NCI-H2029 (cell line): ENCODE measurements around the gene PLAA.
"Not testable (repeated sequence)": the region's sequence is repeated elsewhere in the genome, so short reads cannot be mapped to it uniquely, and the experiment has no call there.

Source experiments
- DNase-seq: peaks from one replicate; lab custom pipeline; 2025; lab: John Stamatoyannopoulos, UW

PLAA gene

DNA sequence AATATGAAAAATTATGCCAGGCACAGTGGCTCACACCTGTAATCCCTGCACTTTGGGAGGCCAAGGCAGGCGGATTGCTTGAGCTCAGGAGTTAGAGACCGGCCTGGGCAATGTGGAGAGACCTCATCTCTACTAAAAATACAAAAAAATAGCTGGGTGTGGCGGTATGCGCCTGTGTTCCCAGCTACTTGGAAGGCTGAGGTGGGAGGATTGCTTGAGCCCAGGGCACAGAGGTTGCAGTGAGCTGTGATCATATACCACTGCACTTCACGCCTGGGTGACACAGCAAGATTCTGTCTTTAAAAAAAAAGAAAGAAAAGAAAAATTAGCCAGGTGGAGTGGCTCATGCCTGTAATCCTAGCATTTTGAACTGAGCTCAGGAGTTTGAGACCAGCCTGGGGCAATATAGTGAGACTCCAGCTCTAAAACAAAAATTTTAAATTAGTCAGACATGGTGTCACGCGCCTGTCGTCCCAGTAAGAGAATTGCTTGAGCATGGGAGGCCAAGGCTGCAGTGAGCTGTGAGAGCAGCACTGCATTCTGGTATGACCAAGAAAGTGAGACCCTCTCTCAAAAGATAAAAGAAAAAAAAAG lies 18.0 kb downstream of the PLAA start:
- no peak for DNase-seq

DNA sequence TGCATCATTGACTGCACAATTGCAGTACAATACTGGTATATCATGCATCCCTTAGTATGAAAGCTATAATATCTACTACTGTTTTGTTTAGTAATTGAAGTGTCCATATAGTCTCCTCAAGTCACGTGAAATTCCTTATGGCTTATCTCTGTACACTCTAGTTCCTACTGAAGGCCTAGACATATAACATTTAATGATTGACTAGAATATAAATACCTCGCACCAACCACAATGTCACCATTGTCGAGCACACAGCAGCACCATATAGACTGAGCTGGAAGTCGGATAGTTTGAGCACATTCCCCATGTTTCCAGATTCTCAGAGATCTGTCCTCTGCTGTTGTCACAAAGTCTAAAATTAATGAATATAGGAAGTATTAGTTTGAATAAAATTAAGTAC lies 21.4 kb downstream of the PLAA start:
- DNase-seq: no peak

DNA sequence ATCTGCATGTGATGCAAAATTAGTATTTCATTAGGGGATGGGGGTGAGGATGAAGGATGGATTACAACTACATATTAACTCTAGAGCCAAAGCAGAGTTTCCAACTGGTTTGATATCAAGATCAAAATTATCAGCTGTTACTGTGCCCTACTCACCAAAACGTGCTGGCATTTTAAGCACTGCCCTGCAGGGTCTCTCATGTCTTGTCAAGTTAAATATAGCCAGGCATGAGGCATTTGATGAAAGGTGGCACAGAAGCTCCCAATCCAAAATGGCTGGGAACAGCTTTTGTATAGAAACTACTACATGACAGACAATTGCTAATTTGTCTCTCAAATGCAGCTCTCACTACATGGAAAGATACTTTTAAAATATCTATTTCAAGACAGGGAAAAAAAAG lies 27.3 kb downstream of the PLAA start:
- DNase-seq: no peak

DNA sequence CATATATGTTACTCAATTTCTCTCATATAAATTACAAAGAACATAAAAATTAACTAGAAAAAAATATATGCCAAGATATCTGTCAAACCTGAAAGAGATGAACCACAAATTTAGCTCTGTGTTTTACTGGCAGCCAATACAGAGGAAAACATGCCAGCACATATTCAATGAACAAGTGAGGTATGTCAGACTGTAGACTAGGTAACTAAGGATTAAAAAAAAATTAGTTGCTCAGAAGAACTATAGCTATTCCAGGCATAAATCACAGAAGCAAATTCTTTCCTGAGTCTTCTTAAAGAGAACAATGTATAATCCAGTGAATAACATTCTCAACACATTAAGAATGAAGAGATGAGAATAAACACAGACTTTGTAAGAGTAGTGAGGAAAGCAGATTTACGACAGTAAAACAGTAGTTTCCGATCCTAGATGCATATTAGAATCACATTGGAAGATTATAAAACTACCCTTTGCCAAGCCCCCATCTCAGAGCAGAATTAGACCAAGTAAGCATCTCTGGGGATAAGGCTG lies 33.8 kb downstream of the PLAA start:
- DNase-seq: no peak

DNA sequence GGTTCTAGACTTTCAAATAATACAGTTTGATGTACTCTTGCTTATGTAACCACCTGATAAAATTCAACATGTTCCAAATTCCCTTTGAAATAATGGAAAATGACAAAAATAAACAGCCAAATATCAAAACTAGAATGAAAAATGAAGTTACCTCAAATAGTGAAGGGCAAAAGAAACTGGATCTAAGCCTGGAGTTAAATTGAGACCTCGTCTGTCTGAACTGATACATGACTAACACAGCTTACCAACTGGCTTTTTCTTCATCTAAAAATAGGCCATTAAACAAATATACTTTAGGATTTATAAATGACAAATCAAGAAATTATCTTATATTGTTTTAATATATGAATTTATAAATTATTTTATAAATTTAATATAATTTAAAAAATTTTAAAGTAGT lies 42.4 kb downstream of the PLAA start:
- DNase-seq: no peak

DNA sequence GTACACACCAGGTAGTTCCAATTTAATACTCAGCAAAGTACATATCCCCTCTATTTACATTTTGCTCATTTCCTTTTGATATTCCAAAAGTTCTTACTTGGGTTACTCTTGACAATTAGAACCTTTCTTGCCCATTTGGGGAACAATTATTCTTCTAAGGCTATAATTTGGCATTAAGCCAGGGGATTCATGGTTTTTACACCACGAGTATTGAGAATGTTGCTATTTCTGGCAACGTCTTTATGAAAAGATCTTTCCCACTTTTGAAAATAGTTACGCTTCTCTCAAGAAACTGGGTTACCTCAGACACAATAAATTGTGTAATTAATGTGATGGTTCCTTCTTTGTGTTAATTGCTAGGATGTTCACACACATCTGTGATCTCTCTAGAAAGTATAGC lies 43.0 kb downstream of the PLAA start:
- DNase-seq: no peak

DNA sequence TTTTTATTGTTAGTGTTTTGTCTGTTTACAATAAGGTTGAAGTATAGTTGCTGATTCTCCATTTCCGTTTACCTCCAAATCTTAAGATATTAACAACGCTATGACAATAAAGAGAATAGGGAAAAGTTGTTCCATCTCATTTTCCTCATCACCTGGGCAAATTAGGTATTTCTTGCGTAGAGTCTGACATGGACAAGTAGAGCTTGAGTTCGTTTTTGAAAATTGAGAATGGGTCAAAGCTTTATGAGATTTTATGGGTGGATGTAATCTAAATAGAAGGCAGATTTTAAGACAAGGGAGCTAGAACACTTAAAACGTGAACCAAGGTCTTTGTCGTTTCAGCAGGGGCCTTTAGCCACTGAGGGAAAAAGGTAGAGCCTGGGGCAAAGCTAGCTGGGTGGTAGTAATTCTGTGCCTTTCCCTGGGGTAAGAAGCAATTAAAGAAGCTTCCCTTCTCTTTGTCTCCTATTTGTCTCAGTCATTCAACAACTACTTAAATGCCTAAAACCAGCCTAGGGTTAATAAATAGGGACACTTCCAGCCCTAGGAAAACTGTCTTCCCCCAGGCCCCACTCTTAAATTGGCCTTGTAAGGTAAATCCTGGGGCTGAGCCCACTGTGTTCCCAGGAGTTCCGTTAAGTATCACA lies 53.9 kb downstream of the PLAA start:
- DNase-seq: no peak

DNA sequence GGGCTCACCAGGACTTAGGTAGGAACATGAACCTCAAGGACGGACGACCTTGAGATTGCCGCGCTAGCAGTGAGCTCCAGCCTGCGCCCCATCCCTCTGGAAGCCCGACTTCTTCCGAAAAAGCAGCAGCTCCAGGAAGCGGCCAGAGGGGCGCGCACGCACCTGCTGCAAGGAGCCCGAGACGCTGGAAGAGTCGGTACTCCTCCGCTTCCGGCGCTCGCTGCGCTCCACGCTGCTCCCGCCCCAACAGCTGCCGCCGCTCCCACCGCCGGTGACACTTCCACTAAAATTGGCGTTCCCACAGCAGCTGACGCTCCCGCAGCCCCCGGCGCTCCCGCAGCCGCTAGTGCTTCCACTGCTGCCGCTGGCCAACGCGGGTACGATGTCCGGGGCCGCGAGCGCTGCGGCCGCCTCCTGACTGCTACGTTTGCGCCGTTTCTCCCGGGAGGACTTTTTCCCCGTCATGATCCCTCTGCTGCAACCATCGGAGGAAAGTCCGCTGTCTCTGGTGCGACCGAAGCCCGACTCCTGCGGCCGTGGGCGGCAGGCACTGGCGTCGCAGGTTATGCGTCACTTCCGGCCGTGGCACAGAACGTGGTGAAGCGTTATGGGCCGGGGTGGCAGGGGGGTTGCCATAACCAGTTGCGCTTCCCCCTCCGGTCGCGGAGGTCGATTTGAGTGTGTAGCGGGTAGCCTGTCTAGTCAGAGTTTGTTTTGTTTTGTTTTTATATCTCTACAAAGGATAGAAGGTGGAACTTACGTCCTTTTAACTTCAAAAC lies 54.6 kb downstream of the PLAA start, which contains the start of gene CAAP1:
CAAP1 (minus strand) TSS at position 552 of the 779 bp plus-strand sequence; CDS start at position 465, 87 bp downstream.
- DNase-seq: peak; percentile 91

DNA sequence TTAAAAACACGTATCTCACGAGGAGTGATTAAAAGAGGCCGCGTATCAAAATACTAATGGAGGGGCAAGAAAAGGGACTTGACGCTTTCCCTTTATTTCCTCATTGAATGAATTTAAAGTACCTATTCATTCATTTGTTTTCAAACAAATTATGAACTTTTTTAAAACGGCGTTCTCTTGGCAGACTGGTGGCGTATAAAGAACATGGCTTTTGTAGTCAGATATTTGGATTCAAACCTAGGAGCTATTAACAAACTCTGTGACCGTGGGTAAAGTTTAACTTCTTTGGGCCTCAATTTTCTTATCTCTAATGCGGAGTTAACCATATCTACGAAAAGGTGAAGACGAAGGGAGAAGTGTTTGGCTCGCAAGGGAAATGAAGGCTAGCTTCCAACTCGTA lies 55.3 kb downstream of the PLAA start:
- DNase-seq: peak; percentile 8

DNA sequence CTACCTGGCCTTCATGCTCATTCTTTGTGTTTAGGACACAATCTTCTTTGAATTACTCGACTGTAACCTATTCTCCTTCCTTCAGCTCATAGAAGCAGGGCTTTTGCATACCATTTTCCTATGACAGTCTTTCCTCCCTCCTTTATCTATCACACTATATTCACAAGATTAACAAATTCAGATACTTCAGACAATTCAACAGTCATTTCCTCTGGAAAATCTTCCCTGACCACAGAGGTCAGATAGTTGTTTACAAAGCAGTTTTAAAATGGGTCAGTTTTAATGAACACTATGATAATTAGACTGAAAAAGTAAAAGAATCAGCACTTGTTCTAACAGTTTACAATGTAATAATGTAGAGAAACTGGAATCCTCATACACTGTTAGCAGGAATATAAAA lies 58.8 kb downstream of the PLAA start:
- DNase-seq: no peak

DNA sequence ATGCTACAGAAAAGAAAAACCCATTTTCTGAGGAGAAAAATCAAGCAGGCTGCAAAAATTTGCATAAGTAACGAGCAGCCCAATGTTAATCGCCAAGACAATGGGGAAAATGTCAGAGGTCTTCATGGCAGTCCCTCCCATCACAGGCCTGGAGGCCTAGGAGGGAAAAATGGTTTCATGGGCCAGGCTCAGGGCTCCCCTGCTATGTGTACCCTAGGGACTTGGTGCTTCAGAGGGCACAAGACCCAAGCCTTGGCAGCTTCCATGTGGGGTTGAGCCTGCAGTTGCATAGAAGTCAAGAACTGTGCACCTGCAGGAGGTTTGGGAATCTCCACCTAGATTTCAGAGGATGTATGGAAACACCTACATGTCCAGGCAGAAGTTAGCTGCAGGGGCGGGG lies 64.9 kb downstream of the PLAA start:
- DNase-seq: no peak

DNA sequence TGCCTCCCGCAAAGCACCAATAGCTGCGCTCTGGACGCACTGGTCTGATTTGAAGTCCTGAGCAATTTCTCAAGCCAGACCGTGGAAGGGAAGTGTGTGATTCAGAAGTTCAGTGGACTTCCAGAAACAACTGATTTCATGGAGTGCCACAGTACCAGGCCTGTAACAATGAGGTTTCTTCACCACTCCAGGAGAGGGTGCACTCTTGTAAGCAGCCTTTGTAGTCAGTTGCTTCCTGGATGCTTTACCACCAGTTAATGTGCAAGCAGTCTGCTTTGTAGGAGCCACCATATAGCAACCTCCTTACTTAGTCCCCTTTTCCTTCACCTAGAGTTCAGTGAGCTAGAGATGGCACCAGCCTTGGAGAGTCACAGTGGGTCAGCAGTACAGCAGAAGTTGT lies 66.8 kb downstream of the PLAA start:
- DNase-seq: no peak

DNA sequence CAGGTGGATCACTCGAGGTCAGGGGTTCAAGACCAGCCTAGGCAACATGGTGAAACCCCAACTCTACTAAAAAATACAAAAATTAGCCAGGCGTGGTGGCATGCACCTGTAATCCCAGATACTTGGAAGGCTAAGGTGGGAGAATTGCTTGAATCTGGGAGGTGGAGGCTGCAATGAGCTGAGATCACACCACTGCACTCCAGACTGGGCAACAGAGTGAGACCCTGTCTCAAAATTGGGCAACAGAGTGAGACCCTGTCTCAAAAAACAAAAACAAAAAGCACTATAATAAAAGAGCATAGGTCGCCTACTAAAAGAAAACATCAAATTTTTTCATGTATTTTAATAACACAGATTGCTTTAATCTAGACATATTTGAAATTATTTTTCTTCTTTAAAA lies 71.9 kb downstream of the PLAA start:
- not testable (repeated sequence) for DNase-seq

DNA sequence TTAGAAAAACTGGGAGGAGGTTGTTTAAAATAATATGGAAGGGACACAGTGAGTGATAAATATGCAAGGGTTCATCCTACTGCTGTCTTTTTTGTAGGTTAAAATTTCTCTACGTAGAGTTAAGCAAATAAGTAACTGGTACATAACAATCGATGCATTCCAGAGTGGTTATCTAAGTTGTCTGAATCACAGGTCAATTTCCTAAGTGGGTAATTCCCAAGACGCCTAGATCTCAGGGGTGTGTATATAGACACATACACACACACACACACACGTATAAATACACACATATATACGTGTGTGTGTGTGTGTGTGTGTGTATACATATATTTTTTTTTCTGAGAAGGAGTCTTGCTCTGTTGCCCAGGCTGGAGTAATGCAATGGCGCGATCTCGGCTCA lies 76.8 kb downstream of the PLAA start:
- DNase-seq: no peak

DNA sequence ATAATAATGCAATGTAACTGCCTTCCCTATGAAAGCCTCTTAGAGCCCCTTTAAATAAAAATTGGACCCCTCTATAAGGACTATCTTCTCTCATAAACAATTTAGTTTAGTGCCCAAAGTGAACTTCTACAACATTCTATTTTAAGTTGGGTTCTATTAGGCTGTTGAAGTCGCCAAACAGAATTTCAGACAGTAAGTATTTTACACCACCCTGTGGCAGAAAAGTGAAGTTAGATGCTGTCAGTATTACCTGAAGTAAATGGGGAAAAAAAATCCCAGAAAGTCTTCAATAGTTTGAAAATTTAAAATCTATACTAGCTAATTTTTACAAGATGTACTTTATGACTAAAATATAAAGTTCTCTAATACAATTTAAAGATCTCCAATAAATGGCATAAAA lies 84.0 kb downstream of the PLAA start:
- DNase-seq: no peak

DNA sequence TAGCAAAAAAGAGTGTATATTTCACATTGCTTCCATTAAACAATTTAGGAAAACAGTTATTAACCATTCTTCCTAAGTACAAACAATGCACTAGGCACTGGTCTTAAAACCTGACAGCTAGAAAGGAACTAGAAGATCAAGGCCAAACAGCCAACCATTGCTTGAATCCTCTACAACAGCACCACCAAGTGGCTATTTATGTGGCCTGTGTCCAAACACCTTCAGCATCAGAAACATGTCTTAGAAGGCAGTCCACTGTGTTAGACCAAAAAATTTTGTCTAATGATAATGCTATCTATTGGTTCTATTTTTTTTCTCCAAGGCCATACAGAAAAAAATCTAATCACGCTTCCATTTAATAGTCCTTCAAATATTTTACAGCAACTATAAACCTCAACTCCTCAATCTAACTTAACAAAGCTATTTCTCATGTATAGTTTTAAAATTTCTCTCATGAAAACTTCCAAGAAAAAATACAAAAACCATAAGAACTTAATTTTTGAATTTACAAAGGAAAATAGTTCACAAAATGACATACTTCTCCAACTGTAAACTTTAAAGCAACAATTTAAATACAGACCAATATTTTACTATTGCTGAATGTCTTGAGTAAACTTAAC lies 90.5 kb downstream of the PLAA start:
- DNase-seq: peak; percentile 40
